HG02885 (cell line): Measurements from ENCODE around the gene PREP.
A peak's percentile ranks its signal among the peaks of the same experiment; 100 is the strongest.
"Not testable (repeated sequence)": the region's sequence is repeated elsewhere in the genome, so short reads cannot be mapped to it uniquely, and the experiment has no call there.

ENCODE experiments used
- ATAC-seq: cut with Tn5 transposase; IDR thresholded peaks from one replicate; pipeline ENCODE4 v1.9.1; 2021; ENCODE audit warnings: mild to moderate bottlenecking; ENCODE audit not compliant: unreplicated experiment, poor library complexity

Gene PREP

GRCh38 chr6:105348897-105349296, 54.0 kb downstream of the PREP start:
- no peak for ATAC-seq

GRCh38 chr6:105346052-105346451, 56.8 kb downstream of the PREP start:
- ATAC-seq, result no peak

DNA sequence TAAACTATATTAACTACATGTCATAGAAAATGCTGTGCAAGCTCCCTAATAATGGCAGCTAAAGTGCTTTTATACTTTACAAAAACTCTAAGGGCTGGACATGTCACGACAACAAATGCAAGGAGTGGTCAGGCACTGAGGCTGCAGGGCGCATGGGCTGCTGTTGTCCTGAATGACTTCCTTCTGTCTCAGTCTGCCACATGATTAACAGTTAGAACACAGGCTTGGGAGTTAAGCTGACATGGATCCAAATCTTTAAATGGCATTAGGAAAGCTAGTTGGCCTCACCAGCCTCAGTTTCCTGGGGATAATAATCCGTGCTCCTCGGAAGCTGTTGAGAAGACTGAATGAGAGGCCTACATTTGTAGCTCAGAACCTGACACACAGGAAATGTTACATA, 57.4 kb downstream of the PREP start:
- ATAC-seq, result no peak

DNA sequence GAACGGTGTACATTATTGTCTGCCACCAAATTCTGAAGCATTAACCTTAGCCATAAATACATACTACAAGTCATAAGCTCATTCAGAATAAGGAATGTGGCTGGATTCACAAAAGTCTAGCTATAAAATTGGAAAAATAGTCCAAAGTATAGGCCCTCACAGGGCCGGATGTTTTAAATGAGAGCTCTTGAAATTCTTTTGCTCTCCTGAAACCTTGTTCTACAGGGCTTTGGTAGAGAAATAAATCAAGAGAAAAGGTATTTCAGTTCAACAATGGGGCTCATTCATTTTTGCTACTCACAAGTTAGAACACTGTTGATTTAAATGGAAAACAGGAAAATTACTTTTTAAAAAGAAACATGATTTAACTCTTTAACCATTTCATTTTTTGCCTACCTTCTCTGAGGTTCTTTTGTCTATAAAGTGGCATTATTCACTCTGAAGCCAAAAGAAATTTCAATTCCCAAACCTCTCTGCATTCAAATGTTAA, 58.0 kb downstream of the PREP start:
- no peak for ATAC-seq

- not testable (repeated sequence) for ATAC-seq
These were observed 64.4 kb downstream of the PREP start for GRCh38 chr6:105338350-105338983.

DNA sequence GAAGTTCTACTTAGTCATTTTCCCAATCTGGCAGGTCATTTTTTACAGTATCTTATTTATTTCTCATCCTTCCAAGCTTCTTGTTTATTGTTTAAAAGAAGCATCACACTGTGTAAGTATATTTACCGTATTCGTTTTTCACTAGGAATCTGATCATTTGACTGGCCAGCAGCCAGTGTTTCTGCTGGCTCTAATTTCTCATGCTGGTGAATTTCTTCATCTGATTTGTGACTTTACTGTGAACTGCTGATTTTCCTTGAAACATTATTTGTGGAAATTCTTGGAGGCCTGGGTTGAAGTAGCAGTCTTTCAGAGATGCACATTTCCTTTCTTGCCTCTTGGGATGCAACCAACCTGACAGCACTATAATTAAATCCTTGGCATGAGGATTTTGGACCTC, 65.9 kb downstream of the PREP start:
- no peak for ATAC-seq

DNA sequence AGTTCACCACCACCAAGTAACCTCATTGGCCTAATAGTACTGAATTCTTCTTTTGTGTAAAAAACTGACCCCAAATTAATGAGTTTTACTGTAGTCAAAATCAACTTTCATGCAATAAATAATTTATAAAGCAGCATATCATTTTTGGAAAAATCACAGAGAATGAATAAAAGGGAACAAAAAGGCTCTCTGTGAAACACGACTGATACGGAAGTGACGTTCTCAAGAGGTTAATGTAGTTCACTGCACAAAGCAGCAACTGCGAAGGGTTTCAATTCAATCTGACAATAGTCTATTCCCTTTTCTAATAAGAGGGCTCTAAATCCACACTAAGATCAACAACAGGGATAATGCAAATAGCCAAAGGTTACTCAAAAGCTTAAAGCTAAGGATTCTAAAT, 70.3 kb downstream of the PREP start:
- no peak for ATAC-seq

DNA sequence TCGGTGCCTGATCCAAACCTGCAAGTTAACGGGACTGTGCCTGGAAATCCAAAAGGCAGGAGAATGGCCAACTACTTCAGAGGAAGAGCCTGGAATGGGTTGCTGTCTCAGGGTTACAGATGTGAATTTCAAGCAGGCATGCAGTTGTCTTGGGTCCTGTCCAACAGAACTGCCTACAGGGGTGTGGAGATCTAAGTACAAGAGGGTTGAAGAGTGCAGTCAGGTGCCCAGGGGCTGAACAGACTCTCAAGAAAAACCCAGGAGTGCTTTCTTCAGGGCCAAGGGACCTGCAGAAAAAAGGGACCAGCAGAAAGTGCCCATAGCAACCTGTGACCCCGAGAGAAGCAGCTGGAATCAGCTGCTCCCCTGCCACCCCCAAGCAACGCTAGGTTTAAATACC, 71.0 kb downstream of the PREP start:
- ATAC-seq, result no peak

DNA sequence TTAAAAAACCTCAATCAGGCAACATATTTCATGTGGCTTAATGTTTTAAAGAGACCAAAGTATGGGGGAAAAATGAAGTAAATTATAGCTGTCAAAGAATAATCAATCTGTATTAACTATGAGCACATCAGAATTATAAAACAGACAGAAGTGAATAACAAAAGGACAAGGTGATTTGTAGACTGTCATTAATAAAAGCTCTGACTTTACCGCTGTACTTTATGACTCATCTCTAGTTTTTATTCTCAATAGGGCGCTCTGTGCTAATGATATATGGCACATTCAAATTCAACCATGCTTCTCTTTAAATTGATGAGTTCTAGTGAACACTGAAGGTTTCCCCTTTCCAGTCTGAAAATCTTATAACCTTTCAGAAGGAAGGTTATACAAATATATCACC, 72.0 kb downstream of the PREP start:
- peak; percentile 43 for ATAC-seq

DNA sequence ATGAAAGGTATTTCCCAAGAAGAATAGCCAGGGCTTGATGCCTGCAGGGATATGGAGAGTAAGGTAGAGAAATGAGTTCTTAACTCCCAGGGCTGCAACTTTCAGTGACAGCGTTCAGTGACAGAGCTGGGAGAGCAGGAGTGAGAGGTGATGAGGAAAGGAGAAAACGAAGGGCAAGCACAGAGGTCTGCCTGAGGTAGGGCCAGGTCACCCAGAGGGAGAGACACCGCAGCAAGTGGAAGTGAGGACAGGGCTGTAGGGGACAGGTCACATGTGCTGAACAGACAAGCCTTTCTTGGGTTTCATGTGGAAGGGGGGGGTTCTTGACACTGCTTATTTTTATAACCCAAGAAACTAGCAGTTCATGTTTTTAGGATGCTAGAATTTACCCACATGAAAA, 72.5 kb downstream of the PREP start:
- no peak for ATAC-seq

DNA sequence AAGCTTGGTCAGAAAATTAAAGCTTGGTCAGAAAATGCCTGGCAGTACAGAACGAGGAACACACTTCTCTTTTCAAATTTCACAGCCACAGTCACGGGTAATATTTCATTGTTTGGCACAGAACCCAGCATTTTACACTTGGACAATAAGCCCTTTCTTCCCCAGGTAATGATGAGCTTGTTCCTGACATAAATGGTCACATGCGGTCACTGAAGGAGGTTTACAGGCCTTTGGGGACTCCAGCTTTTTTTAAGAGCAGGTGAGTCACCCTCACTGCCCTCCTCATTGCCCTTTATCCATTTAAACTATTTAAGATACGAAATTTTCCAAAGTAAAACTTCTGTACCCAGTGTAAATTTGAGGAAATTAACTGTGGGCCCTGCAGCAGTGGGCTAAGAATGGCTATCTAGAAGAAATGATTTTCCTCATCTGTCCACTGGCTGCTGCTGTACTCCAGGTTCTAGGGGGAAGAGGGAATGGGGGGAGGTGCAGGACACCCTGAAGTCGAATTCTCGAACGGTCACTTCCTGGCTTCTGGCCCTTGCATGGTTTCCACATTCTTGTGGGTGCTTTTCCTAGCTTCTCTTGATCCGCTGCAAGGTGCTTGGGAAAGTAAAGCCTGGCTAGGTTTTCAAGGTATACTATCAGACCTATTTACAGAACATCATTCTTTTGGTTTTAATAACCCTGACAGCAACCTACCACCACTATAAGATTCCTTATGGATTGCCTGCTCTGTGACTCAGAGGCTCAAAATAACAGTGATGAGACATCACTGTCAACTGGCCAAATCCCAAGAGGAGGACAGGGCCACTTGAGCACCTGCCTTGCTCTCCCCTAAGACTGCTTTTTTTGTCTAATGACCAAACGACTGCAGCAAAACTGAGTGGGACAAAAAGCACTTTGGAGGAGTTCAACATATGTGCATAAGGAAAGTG, 75.8 kb downstream of the PREP start:
- ATAC-seq, result no peak

DNA sequence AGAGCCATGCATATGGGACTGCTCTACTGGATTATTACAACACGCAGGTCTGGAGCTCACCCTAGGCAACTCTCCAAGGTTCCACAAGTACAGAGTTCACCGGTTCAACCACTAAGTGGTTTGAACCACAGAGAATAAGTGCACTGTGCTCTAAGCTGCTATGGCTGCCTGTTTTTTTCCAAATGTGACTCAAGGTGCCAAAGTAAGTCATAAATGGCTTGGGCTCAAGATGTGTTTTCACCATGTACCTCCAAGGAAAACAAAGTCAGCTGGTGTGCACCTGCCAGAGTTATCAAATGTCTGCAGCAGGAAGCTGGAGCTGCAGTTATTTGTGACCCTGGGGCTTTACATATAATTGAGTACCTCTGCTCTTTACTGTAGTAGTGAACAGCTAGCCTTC, 76.7 kb downstream of the PREP start:
- ATAC-seq, result no peak

- ATAC-seq, result no peak
These were observed 78.4 kb downstream of the PREP start for GRCh38 chr6:105324386-105324950.

DNA sequence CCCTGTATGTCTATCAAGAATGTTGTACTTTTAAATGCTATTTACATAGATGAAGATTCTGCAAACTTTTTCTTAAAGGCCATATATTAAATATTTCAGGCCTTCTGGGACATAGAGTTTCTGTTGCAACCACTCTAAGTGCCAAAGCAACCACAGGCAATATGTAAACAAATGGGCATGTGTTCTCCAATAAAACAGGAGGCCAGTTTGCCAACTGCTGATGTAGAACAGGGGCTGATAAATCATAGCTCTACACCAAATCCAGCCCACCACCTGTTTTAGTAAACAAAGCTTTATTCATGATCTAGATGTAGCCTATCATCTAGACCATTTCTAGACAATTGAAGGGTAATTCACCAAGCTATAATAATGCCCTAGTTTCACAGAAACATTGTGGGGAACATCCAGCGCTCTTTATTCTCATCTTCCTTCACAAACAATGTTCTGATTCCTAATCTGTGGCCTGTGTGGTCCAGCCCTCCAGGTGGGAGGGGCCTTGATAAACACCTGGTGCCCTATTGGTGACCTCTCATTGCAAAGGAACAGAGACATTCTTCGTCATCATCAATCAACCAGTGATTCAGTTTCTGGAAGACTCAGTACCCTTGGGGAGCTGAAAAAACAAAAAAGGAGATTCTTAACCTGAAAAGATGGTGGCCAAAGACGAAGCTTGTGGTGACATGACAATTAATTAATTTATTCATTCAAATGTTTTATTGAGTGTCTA, 80.2 kb downstream of the PREP start:
- no peak for ATAC-seq

DNA sequence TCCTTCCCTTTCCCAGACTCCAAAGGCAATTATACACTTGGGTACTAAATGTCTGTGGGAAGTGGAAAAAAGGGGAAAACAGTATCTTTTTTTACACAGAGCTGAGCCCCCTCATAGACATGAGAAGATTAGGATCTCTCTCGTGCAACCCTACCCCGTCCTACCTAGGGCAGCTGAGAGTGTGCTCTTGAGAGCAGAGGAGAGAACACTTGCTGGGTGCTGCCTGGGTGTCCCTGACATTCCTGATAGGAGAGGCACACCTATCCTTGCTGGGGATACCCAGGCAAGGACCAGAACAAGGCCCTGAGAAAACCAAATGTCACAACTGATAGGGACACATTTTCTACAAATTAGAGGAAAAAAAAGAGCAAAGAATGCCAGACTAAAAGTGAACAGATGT, 81.2 kb downstream of the PREP start:
- ATAC-seq, result no peak

GRCh38 chr6:105321207-105321606, 81.7 kb downstream of the PREP start:
- ATAC-seq, result no peak

GRCh38 chr6:105320765-105321164, 82.1 kb downstream of the PREP start:
- no peak for ATAC-seq

GRCh38 chr6:105320271-105320670, 82.6 kb downstream of the PREP start:
- no peak for ATAC-seq

- no peak for ATAC-seq
These were observed 83.6 kb downstream of the PREP start for GRCh38 chr6:105319331-105319730.

DNA sequence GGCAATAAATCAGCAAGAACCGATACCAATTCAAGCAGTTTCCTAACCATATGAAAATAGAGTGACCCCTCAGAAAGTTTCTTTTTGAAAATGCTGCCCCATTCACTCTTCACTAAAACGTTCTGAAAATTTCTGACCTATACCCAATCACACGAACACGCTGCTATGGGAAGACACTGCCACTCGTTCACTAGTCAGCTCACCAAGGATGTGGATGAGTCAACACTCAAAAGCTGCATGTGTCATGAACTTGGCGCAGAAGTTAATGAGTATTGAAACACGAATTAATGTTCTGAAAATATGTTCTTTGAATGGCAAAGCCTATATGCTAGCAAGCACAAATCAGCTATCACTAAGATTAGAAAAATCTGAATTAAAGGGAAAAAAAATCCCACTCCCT, 84.2 kb downstream of the PREP start:
- ATAC-seq, result peak; percentile 78
